GM21786 (cell line): ENCODE measurements around the gene TMEM209.
"Not testable (repeated sequence)": the region's sequence is repeated elsewhere in the genome, so short reads cannot be mapped to it uniquely, and the experiment has no call there.

Source experiments
- ATAC-seq: cut with Tn5 transposase; IDR thresholded peaks from one replicate; pipeline ENCODE4 v1.9.1; 2021; ENCODE audit not compliant: unreplicated experiment

Gene TMEM209

DNA sequence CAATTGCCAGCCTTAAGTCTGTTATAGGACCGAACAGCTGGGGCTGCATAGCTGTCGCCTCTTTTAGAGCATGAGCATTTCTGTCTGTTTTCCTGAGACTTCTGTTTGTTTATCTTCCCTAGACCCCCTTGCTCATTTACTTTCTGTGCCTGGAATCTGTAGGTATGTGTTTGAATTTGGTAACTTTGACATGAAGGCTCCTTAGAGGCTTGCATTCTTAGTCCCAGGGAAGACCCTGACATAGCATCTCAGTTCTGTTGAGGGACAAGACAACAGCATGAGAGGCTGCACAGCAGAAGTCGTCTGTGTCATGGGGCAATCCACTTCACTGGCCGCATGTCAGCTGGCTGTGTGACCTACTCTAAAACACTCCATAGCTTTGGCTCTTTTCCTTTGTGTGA is 76.2 kb downstream of the TMEM209 start:
- ATAC-seq, result no peak

GRCh38 chr7:130127821-130128317 is 77.3 kb downstream of the TMEM209 start:
- no peak for ATAC-seq

GRCh38 chr7:130127404-130127803 is 77.8 kb downstream of the TMEM209 start:
- ATAC-seq, result no peak

DNA sequence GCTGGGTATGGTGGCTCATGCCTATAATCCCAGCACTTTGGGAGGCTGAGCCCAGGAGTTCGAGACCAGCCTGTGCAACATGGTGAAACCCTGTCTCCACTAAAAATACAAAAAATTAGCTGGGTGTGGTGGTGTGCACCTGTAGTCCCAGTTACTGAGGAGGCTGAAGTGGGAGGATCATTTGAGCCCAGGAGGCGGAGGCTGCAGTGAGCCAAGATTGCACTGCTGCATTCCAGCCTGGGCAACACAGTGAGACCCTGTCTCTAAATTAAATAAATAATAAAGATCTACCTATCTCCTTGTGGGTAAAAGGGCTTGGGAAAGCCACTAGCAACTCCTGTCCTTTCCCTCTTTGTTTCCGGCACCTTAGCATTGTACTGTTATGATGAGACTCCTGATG is 78.4 kb downstream of the TMEM209 start:
- ATAC-seq, result not testable (repeated sequence)

DNA sequence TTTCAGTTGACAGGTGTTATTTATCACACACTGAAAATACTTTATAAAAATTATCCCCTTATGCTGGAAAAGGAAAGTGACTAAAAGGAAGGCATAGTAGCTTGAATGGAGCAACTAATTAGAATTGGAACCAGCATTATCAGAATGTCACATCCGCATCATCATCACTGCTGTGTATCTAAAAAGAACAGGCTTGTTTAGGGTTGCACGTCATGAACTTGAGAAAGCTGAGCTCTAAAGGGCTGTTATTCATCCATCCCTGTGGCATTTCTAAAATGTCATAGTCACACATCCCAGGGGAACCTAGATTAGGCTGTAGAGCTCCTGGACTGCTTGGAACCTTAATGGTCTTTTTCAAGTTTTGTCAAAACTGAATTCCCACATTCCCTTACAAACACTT is 80.5 kb downstream of the TMEM209 start:
- no peak for ATAC-seq

DNA sequence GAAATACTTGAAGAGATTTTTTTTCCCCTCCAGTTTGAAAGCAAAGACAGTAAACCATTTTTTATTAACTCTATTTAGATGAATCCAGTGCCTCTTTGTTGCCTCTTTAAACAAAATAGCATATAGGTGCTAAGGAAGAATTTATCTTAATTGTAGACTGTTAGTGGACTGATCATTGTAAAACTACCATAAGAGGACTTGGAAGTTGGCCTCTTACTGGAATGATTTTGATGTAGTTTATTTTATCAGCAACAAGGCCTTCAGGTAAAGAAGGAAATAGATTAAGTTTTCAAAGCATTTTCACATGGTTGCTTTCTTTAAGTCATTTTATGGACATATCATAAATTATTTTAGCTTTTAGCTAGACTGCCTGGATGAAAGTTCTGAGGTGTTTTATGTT is 81.7 kb downstream of the TMEM209 start:
- no peak for ATAC-seq

- no peak for ATAC-seq
Measured at GRCh38 chr7:130118801-130119200, 86.4 kb downstream of the TMEM209 start.

DNA sequence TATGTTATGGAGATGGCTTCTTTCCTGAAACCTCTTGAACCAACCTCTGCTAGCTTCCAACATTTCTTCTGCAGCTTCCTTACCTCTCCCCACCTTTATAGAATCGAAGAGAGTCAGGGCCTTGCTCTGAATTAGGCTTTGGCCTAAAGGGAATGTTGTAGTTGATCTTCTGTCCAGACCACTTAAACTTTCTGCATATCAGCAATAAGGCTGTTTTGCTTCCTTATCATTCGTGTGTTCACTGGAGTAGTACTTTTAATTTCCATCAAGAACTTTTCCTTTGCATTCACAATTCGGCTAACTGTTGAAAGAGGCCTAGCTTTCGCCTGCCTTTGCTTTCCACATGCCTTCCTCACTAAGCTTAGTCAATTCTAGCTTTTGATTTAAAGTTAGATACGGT is 86.9 kb downstream of the TMEM209 start:
- ATAC-seq, result no peak

GRCh38 chr7:130114776-130115175 is 90.4 kb downstream of the TMEM209 start:
- no peak for ATAC-seq
